PC-3 (cell line): Measurements from ENCODE around the gene GRHL3.

ENCODE experiments used
- EZH2 ChIP-seq: fragments of 300-600 bp; sonication (generic); IDR thresholded peaks from one replicate; pipeline ENCODE4 v1.6.1; 2017; ENCODE audit warnings: antibody characterized with exemption, mild to moderate bottlenecking, low read length; ENCODE audit not compliant: unreplicated experiment
- EZH2phosphoT487 ChIP-seq: fragments of 300-600 bp; sonication (generic); IDR thresholded peaks from 2 replicates; pipeline ENCODE4 v1.6.1; 2018; ENCODE audit warnings: mild to moderate bottlenecking, antibody characterized with exemption, low read length, borderline replicate concordance
- TF ChIP-seq, protein P1 (sequence below): fragments of 300-600 bp; sonication (generic); conservative IDR thresholded peaks from 2 replicates; pipeline ENCODE4 v1.5.1; 2017; ENCODE audit warnings: antibody characterized with exemption, low read depth, mild to moderate bottlenecking, low read length

DNA sequence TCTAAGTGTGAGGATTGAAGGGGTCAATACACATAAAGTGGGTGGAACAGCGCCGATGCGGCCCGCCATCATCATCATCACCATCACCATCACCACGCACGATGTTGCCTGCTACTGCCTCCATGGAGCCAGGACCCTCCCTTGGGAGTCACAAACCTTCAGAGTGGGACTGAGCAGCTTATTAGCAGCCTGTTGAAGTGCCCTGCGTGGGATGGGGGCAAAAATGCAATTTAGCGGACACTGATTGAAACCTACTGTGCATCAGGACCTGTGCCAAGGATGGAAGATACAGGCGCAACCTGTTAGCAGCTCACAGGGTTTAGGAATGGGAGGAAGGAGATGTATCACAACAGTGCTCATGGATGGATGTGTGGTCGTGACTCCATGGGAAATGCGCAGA is 67.8 kb downstream of the GRHL3 start:
- TF ChIP-seq, protein P1, sequence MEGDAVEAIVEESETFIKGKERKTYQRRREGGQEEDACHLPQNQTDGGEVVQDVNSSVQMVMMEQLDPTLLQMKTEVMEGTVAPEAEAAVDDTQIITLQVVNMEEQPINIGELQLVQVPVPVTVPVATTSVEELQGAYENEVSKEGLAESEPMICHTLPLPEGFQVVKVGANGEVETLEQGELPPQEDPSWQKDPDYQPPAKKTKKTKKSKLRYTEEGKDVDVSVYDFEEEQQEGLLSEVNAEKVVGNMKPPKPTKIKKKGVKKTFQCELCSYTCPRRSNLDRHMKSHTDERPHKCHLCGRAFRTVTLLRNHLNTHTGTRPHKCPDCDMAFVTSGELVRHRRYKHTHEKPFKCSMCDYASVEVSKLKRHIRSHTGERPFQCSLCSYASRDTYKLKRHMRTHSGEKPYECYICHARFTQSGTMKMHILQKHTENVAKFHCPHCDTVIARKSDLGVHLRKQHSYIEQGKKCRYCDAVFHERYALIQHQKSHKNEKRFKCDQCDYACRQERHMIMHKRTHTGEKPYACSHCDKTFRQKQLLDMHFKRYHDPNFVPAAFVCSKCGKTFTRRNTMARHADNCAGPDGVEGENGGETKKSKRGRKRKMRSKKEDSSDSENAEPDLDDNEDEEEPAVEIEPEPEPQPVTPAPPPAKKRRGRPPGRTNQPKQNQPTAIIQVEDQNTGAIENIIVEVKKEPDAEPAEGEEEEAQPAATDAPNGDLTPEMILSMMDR, result no peak
- TF ChIP-seq EZH2phosphoT487 (no peak), EZH2 (no peak)
